ENCODE data around the gene NIPAL3.

DNA sequence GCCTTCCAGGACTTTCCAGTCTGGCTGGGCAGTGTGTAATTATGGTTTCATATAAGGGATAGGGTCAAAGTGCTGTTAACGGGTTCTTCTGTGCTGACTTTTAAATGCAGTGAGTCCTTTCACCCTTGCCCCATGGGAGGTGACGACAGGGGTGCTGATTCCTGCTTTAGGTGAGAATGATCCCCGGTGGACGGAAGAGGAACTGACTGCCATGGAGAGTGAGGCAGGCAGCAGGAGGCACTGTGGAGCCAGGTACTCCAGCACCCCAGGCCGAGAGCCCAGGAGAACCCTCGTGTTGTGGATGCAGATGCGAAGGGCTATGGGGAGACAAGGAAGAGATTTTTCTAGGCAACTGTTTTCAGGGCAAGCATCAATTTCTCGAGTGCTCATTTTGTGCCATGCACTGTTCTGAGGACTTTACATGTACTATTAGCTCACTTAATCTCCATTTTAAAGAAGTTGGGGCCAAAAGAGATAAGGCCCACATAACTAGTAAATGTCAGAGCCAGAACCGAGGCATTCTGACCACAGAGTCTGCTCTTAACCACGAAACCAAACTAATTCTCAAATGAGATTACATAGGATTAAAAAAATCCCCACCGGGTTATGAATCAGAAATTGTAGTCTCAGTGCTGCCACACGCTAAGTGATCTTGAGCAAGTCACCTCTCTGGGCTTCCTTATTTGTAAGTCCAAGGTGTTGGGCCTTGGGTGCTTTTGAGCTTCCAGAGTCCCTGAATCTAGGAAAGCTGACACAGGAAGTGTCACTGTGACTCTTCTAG, 30.3 kb upstream of the NIPAL3 start:
- no peak for TF ChIP-seq CTCF (IDR thresholded peaks at IDR 0.05; ENCODE audit: poor library complexity, severe bottlenecking)
- TF ChIP-seq TAF1 (IDR thresholded peaks at IDR 0.05; ENCODE audit: low read depth) = no peak
- no peak for TF ChIP-seq POLR2AphosphoS5 (IDR thresholded peaks at IDR 0.05)
- TF ChIP-seq EP300 (conservative IDR thresholded peaks at IDR 0.05; ENCODE audit: poor library complexity, severe bottlenecking) = no peak
